GM18519 (cell line): Measurements from ENCODE around the gene HRH1.

ENCODE experiments used
- ATAC-seq: cut with Tn5 transposase; IDR thresholded peaks from one replicate; pipeline ENCODE4 v1.9.1; 2021; ENCODE audit warnings: mild to moderate bottlenecking, moderate library complexity; ENCODE audit not compliant: unreplicated experiment, low FRiP score

HRH1 gene

DNA sequence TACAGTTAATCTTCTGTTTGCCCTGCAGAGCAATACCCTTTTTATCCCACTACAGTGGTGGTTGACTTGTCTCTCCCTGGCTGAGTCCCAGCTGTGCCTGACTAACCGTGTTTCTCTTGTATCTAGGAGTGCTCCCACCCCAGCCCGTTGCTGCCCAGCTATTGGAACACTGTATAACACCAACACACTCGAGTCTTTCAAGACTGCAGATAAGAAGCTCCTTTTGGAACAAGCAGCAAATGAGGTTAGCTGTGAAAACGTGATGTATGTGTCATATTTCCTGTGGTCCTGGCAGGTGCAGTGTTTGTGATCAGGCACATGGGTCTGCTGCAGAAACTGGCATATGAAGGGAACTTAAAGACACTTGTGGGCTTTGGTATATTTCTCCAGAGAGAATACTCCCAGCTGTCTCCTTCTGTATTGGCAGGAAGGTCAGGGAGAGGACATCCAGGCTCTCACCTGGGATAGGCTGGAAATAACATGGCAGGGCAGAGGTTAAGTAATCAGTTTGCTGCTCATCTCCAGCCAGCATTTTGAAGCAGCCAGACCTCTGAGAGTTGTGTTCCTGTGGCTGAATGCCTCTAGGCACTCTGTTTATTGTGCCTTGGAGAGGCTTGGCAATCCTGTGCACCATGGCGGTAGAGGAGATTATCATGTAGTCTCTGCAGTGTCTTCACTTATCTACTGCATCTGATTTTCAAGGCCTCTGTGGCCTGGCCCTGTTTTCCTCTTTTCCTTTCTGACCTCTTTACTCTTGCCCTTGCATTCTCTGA is 152.7 kb downstream of the HRH1 start:
- no peak for ATAC-seq

DNA sequence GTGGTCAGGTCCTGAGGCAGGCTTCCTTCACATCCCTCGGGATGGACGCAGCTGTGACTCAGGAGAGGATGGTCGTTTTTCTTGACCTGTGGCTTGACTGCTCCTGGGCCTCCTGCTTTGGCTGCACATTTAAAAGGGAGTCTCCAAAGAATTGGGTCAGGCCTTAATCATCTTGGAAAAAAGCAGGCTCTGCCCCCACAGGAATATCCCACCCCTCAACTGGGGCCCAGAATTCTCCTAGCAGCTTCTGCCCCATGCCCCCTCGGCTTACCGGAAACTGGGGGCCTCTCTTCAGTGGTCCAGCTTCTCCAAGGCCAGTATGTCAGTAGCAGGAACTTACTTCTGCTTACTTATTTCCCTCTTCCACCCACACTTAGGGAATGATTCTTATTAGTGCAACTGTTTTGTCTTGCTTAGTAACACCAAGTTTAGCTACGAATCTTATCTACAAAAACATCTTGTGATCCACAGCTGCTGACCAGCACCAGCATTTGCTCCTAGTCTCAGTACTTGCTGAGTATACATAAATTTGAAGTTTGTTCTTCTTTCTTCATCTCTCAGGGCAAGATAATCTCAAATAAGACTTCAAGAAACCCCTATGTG is 153.6 kb downstream of the HRH1 start:
- ATAC-seq, result no peak

DNA sequence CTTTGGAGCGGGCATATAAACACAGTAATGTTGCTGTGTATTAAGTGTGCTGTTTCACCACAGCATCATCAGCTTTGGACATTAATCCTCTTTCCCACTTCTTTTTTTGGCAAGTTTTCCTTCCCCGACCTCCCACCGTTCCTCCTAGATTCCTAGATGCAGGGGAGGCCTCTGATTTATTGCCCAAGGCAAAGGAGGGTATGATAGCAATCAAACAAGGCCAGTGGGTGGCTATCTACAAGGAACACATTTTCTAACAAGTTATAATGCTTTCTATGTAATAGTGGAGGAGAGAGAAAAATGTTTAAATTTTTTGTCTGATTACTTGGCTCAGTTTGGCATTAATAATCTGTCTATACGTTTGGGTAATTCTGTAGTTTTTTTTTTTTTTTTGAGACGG is 156.0 kb downstream of the HRH1 start:
- ATAC-seq, result no peak

DNA sequence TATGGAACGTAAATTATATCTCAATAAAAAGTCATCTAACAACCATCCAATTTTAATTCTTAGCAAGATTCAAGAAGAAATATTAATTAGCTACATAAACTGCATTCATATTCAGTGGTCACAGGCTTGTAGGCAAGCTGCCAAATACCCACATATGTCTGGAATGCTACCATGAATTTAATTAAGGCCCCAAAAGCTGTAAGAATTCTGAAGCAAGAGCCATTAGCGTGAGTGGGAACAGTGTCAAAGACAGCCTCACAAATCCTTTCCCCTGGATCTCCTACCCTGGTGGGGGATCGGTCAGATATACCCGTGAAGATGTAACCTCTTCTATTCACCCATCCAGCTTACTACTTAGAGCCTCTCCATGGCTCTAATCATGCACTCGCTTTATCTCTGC is 157.9 kb downstream of the HRH1 start:
- no peak for ATAC-seq
